Peyer's patch (tissue), 4 donors: ENCODE data around the gene CYP26C1.

Experiments used
- CTCF ChIP-seq, 6 experiments: fragments of 450-650 bp in 4 of 6; fragments of 200-600 bp in 2 of 6; sonication (generic) in 1 of 6; IDR thresholded peaks; one replicate each; pipeline ENCODE4 v1.5.1; 2017 to 2019; ENCODE audit warnings: antibody characterized with exemption in 6 of 6, mild to moderate bottlenecking in 3 of 6, moderate library complexity in 1 of 6
- POLR2A ChIP-seq, 2 donors: fragments of 450-650 bp; IDR thresholded peaks; one replicate each; pipeline ENCODE4 v1.5.1; 2017; ENCODE audit warnings: antibody characterized with exemption in 2 of 2, mild to moderate bottlenecking in 2 of 2, moderate library complexity in 2 of 2

DNA sequence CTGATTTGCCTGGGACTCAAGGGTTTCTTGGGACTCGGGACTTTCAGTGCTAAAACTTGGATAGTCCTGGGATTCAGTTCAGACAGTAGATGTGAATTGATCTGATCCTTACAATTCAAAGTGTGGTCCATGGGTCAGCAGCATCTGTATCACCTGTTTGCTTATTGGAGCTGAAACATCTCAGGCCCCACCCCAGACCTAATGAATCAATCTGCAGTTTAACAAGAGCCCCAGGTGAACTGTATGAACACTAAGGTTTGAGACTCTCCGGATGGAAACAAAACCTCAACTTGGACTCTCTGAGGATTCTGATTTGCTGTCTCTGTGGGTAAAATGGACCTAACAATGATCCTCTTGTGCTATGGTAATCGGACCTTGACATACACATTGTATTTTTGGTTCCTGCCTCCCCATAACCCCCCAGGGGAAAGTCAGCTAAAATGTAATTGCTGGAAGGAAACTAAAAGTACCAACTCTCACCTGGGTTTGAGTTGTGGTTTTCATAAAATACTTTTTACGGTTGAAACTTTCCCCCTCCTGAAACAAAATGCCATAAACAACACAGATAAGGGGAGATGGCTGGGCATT is 24.8 kb downstream of the CYP26C1 start:
- no peak for TF ChIP-seq CTCF (IDR thresholded peaks at IDR 0.05)
- no peak for TF ChIP-seq POLR2A (IDR thresholded peaks at IDR 0.05)
